HepG2 (cell line): ENCODE measurements around the gene B4GALT7. TPM values are rescaled to one million over a fixed set of nuclear protein-coding genes. Genes with fewer than 3 reads are reported as not detected.

Source experiments
- GATAD1 ChIP-seq: IDR thresholded peaks from 2 replicates; pipeline ENCODE4 v1.6.1; 2016; ENCODE audit warnings: missing genetic modification reagents, missing compliant biosample characterization
- GTF2F1 ChIP-seq: fragments of 150-350 bp; IDR thresholded peaks from 2 replicates; pipeline ENCODE4 v1.6.1; 2014; ENCODE audit warnings: low read length
- KAT2B ChIP-seq: fragments of 150-350 bp; IDR thresholded peaks from 2 replicates; pipeline ENCODE4 v1.6.1; 2014; ENCODE audit warnings: low read depth, low read length, borderline replicate concordance
- KIAA2018 ChIP-seq: sonication (generic); formaldehyde crosslinking; IDR thresholded peaks from 2 replicates; pipeline ENCODE4 v1.5.0; 2020; ENCODE audit warnings: mild to moderate bottlenecking, missing genetic modification reagents, borderline replicate concordance
- KLF11 ChIP-seq: IDR thresholded peaks from 2 replicates; pipeline ENCODE4 v1.6.1; 2016; ENCODE audit warnings: missing compliant biosample characterization
- PAWR ChIP-seq: sonication (generic); formaldehyde crosslinking; IDR thresholded peaks from 2 replicates; pipeline ENCODE4 v1.4.0; 2020; ENCODE audit warnings: missing genetic modification reagents, mild to moderate bottlenecking, borderline replicate concordance
- RBFOX2 ChIP-seq: fragments of 200-400 bp; formaldehyde crosslinking; IDR thresholded peaks from 2 replicates; pipeline ENCODE4 v1.6.1; 2017; ENCODE audit warnings: low read depth, mild to moderate bottlenecking, low read length
- RFX1 ChIP-seq: fragments of 450-650 bp; IDR thresholded peaks from 2 replicates; pipeline ENCODE4 v1.6.1; 2017
- RNF2 ChIP-seq: fragments of 450-650 bp; conservative IDR thresholded peaks from 2 replicates; pipeline ENCODE4 v1.6.1; 2016; ENCODE audit warnings: low read depth
- SATB2 ChIP-seq: sonication (generic); formaldehyde crosslinking; IDR thresholded peaks from 2 replicates; pipeline ENCODE4 v1.5.0; 2020; ENCODE audit warnings: missing genetic modification reagents
- SMC3 ChIP-seq: IDR thresholded peaks from 2 replicates; pipeline ENCODE4 v1.6.1; 2011; ENCODE audit warnings: low read length, improper control_type of control experiment
- SNAI1 ChIP-seq: sonication (generic); formaldehyde crosslinking; IDR thresholded peaks from 2 replicates; pipeline ENCODE4 v1.5.0; 2020; ENCODE audit warnings: mild to moderate bottlenecking, missing genetic modification reagents, borderline replicate concordance
- TBP ChIP-seq: sonication (generic); formaldehyde crosslinking; IDR thresholded peaks from 2 replicates; pipeline ENCODE4 v1.5.0; 2020; ENCODE audit warnings: missing genetic modification reagents
- TBX2 ChIP-seq: sonication (generic); formaldehyde crosslinking; IDR thresholded peaks from 2 replicates; pipeline ENCODE4 v1.5.0; 2020; ENCODE audit warnings: missing genetic modification reagents, mild to moderate bottlenecking, borderline replicate concordance
- TP53 ChIP-seq: sonication (generic); formaldehyde crosslinking; conservative IDR thresholded peaks from 2 replicates; pipeline ENCODE4 v1.4.0; 2020; ENCODE audit warnings: missing genetic modification reagents
- U2AF2 ChIP-seq: fragments of 200-400 bp; formaldehyde crosslinking; IDR thresholded peaks from 2 replicates; pipeline ENCODE4 v1.6.1; 2017; ENCODE audit warnings: low read depth, mild to moderate bottlenecking, low read length
- ZFP37 ChIP-seq: sonication (generic); formaldehyde crosslinking; IDR thresholded peaks from 2 replicates; pipeline ENCODE4 v1.4.0; 2020; ENCODE audit warnings: missing genetic modification reagents, borderline replicate concordance
- ZFP91 ChIP-seq: sonication (generic); formaldehyde crosslinking; IDR thresholded peaks from 2 replicates; pipeline ENCODE4 v1.9.0; 2022; ENCODE audit warnings: missing genetic modification reagents, mild to moderate bottlenecking, borderline replicate concordance
- ZNF564 ChIP-seq: sonication (generic); formaldehyde crosslinking; IDR thresholded peaks from 2 replicates; pipeline ENCODE4 v1.8.1; 2023; ENCODE audit warnings: mild to moderate bottlenecking, missing genetic modification reagents
- ZNF577 ChIP-seq: sonication (generic); formaldehyde crosslinking; IDR thresholded peaks from 2 replicates; pipeline ENCODE4 v1.4.0; 2020; ENCODE audit warnings: mild to moderate bottlenecking, low read depth, missing genetic modification reagents, borderline replicate concordance
- ZNF616 ChIP-seq: sonication (generic); formaldehyde crosslinking; IDR thresholded peaks from 2 replicates; pipeline ENCODE4 v1.5.0; 2020; ENCODE audit warnings: low read depth, mild to moderate bottlenecking, missing genetic modification reagents
- polyA plus RNA-seq, 8 experiments: library from polyadenylated mRNA; depleted of rRNA in 3 of 8; stranded (reverse) in 7 of 8; unstranded in 1 of 8; fragments of >200 nt; fragmentation: Illumina TruSeq in 4 of 8; extraction: Trizol in 4 of 8; gene quantifications; 2 replicates each; pipeline versions ENCODE4 v1.2.1 to v1.2.3, GENCODE V29; 2011 to 2016; ENCODE audit warnings: low read depth in 4 of 8, missing spikeins in 1 of 8, mixed read lengths in 1 of 8; ENCODE audit not compliant: insufficient read depth in 1 of 8
- total RNA-seq, 5 experiments: library from RNA; depleted of rRNA; stranded (reverse); fragments of >200 nt; fragmentation: Illumina TruSeq; extraction: Trizol; gene quantifications; 2 replicates each; pipeline ENCODE4 v1.2.3, GENCODE V29; 2016; ENCODE audit warnings: low read depth in 1 of 5

Gene B4GALT7
- total and polyA plus RNA-seq, 2 of the 13 experiments (the other 11 are each of a cell fraction or from before 2014, with no cell fraction given), result 16.4 to 20.5 TPM

GRCh38 chr5:177599731-177600507 lies at the start of gene B4GALT7 (continued):
- TF ChIP-seq ZNF616 (CRISPR knock-in tag) (0 out of 2 replicates have a peak, but pooled peaks have one; percentile 43), KIAA2018 (CRISPR knock-in tag) (no peak), ZFP37 (no peak), ZFP91 (CRISPR knock-in tag) (peak; percentile 44; the same call in 1 of the 2 replicates), TP53 (CRISPR knock-in tag) (no peak), U2AF2 (no peak), RNF2 (no peak), GTF2F1 (no peak), ZNF564 (CRISPR knock-in tag) (0 out of 2 replicates have a peak, but pooled peaks have one; percentile 18), KAT2B (no peak), GATAD1 (CRISPR knock-in tag) (peak; percentile 93), RFX1 (no peak), SMC3 (no peak), ZNF577 (CRISPR knock-in tag) (no peak), SATB2 (no peak), RBFOX2 (peak; percentile 82), KLF11 (CRISPR knock-in tag) (no peak), SNAI1 (CRISPR knock-in tag) (no peak), TBP (CRISPR knock-in tag) (peak; percentile 84; the same call in 1 of the 2 replicates), TBX2 (CRISPR knock-in tag) (peak; percentile 76; the same call in 1 of the 2 replicates), PAWR (CRISPR knock-in tag) (no peak)
